ENCODE results near the gene ZNF444.
A peak's percentile ranks its signal among the peaks of the same experiment; 100 is the strongest.

The ZNF444 gene

DNA sequence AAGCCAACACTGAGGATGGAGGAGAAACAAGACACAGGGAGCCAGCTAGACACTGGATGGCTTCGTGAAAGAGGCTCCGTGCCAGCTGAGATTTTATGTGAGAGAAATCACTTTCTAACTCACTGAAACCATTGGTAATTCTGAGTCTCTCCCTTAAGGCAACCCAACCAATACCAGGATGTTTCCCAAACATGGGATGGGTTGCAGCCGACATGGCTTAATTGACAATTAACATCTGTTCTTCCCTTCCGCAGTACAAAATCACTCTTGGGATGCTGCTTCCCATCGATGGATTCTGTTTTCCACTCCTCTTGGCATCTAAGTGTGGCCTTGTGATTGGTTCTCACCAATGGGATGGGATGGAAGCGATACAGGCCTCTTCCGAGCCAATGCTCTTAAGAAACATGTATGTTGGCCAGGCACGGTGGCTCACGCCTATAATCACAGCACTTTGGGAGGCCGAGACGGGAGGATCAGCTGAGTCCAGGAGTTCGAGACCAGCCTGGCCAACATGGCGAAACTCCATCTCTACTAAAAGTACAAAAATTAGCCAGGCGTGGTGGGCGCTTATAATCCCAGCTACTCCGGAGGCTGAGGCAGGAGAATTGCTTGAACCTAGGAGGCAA lies 17.7 kb upstream of the ZNF444 start:
- no peak for DNase-seq

DNA sequence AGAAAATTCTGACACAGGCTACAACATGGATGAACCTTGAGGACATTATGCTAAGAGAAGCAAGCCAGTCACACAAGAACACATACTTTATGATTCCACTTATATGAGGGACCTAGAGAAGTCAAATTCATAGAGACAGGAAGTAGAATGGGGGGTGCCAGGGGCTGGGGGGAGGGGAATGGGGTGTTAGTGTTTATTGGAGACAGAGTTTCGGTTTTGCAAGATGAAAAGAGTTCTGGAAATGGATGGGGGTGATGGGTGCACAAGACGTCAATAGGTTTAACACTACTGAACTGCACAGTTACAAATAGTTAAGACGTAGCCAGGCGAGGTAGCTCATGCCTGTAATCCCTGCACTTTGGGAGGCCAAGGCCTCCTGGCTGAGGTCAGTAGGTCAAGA lies 16.5 kb upstream of the ZNF444 start:
- no peak for DNase-seq

GRCh38 chr19:56125806-56126590 lies 15.1 kb upstream of the ZNF444 start:
- peak; percentile 45 for DNase-seq

DNA sequence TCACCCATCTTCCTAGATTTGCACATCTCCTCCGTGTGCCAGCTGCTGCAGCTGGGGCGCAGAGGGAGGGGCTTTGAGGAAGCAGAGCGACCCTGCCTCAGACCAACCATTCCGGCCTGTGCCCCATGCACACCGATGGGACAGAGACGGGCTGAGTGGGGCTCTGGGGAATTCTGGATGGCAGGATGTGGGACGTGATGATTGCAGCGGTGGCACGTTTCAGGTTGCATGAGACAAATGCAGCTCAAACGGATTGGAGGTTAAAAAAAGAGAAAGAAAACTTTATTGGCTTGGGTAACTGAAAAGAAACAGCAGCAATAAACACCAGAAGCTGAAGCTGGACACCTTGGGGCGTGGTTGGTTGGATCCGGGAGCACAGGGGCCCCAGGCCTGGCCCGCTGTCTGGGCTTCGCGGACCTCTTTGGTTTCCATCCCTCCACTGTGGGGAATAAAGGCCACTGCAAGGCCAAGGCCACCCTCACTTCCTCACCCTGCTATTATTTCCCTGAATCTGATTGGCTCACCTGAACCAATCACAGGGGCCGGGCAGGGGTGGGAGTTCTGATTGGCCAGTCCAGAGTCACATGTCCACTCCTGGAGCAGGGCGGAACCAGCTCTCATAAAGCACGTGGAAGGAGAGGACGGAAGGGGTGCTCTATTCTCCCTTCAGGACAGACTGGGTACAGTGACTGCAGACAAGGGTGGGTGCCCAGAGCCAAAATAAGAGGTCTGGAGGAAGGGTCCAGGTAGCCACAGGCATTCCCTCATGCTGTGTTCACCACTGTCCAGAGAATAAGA lies 13.9 kb upstream of the ZNF444 start:
- DNase-seq: no peak

GRCh38 chr19:56130006-56130405 lies 11.1 kb upstream of the ZNF444 start:
- DNase-seq: no peak

- DNase-seq: no peak
Measured at GRCh38 chr19:56131651-56132050, 9.4 kb upstream of the ZNF444 start.

DNA sequence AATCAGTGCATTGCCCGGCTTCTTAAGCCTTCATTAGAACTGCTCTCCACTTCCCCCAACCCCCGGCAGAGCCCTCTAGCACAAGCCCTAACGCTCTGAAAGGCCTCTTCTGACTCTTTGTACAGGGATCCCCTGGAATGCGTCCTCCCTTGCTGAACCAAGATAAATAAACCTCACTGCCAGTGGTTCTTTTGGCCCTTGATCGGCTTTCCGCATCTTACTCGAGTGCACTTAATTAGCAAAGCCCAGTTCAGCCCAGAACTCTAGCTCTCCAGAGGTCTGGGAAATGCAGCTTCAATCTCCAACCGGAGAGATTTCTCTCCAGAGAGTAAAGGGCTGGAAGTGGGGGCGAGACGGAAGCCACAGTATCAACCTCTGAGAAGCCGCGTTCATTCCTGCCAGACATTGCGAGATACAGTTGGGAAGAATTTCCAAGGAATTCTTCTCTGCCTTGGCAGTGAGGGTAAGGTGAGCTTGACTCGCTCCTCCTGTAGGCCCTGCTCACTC lies 8.7 kb upstream of the ZNF444 start:
- no peak for DNase-seq

DNA sequence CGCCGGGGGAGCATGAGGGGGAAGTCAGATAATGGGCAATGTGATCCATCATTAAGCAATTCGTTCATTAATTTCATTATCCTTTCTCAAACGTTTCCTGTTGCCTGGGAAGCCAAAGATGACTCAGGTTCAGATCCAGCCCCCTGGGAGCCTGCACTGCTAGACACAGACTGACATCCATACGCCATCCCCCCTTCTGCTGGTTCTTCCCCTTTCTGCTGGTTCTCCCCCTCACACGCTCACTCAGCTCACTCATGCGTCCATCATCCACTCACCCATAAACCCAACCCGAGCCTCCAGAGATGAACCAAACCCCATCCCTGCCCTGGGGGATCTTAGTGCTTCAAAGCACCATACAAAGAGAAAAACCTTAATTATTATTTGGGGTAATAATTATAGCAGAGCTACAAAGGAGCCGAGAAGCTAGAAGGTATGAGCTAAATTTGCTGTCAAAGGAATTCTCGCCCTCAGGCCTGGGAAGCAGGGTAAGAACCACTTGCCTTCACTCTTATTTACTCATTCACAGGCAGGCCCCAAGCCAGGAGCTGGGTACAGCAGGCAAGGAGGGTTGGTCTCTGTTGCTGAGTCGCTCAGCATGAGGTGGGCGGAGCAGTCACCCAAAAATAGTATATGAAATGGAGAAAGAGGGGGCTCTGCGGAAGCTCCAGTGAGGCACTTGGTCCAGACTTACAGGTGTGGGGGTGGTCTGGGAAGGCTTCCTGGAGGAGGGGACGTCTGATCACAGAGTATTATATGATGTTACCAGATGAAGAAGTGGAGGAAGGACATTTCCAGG lies 7.0 kb upstream of the ZNF444 start:
- no peak for DNase-seq

- no peak for DNase-seq
Measured at GRCh38 chr19:56134654-56134921, 6.5 kb upstream of the ZNF444 start.

DNA sequence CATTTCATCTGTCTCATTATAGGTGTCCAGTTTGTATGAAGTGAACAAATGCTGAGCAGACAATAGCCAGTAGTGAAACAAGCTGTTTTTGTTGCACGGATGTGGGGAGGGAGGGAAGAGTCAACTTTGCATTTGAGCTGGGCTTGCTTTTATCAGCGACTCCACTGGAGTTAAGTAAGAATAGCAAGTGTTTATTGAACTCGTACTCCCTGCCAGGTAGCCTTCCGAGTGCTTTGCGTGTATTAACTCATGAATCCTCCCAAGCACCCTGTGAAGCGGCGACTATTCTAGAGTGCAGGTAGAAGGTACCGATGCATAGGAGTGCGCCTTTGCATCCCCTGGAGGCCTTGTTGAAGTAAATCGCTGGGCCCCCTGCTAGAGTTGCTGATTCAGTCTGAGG lies 4.7 kb upstream of the ZNF444 start:
- no peak for DNase-seq

GRCh38 chr19:56137405-56137804 lies 3.7 kb upstream of the ZNF444 start:
- no peak for DNase-seq

GRCh38 chr19:56138069-56138468 lies 3.0 kb upstream of the ZNF444 start:
- DNase-seq: no peak

DNA sequence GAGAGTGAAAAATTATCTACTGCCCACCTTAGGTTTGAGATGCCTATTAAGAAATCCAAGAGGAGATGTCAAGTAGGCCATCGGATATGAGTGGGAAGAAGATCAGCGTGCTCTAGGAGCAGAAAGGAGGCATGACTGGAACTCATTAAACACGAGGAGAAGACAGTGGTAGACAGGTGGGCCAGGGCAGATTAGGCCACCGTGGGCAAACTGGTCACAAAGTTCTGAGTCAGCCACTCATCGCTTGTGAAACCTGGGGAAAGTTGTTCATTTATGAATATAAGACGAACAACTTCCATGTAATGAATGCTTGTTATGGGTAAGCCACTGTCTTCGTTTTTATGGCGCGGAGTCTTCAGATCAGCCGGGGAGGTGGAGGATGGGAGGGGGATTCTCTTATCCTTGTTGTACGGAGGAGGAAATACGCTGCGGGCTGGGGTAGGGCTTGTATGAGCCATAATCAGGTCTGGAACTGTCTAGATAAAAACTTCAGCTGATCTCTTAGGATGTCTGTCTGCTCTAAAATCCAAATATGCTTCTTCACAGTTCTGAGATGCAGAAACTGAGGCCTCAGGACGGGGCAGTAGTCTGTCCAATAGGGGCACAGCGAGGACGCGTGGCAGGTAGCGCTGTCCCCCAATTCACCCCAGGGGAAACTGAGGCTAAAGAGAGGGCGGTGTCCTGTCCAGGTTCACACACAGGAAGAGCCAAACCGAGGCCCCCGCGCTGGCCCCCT lies 1.1 kb upstream of the ZNF444 start:
- DNase-seq: no peak

DNA sequence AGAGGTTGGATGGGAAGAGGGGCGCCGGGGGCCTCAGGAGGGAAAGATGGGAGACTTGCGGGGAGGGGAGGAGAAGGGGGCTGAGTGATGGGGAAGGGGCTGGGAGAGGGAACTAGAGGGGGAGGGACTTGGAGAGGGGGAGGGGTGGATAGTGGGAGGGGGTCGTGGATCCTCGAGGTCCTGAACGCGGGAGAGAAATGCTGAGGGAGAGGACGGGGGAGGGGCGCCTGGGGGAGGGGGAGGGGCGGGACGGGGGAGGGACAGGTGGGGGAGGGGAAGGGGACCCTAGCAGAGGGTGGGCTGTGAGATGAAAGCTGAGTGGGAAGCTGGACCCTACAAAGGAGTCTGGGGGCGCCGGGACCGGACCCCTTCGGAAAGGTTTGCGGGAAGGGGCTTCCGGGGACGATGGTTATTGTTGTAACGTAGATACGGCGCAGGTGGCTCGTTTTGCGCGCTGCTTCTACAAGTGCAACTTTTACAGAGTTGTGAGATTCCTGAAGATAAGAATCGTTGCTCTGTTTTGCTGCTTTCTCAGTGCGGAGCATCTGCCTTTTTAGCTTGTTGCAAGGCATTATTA lies 418 bp downstream of the ZNF444 start:
- DNase-seq: no peak

DNA sequence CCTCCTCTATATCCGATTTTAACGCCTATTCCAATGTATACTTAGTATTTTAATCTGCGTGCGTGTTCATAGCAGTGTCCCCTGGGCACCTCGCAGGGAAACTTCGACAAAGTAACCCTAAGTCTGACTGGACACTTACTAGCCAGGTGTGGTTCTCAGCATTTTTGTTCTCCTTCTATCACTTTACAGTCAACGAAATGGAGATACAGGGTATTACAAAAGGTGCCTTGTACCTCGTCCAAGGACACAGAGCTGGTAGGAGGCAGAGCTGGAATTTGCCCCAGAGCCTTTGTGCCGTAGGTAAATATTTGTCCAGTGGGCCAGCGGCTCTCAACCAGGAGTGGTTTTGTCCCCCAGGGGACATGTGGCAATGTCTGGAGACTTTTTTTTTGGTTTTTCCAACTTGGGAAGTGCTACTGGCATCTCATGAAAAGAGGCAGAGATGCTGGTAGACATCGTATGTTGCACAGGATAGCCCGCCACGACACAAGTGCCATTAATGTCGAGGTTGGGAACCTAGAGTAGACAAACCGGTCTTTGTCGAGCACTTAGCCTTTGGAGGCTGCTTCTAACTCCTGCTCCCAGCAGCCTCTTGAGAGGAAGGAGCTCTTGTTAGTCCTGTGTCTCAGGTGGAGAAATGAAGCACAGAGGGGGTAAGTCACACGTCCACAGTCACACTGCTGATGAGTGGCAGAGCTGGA lies 1.1 kb downstream of the ZNF444 start:
- DNase-seq: no peak

DNA sequence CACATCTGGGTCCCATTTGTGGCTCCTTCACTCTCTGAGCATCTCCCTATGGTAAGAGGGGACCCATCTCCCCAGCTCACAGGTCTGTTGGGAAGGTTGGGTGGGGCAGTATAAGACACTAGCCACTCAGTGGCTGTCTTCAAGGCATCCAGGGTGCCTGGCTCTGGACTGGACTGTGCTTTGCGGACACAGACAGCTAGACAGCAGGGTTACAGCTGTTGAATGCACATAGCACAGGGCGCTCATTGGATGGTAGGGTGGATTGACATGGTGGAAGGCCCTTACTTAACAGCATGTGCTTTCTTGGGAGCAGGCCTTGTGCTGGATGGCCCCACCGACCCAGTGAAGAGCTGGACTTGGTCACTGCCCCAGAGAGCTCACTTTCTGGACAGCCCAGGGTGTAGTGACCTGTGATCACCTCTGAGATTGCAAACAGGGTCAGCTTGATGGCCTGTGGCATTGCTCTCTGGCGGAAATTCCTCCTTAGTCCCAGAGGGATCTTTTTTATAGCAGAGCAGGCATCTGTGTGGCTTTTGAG lies 1.9 kb downstream of the ZNF444 start:
- DNase-seq: no peak

GRCh38 chr19:56144376-56144775 lies 3.3 kb downstream of the ZNF444 start:
- DNase-seq: no peak

- no peak for DNase-seq
Measured at GRCh38 chr19:56144831-56145230, 3.7 kb downstream of the ZNF444 start.

GRCh38 chr19:56145698-56146097 lies 4.6 kb downstream of the ZNF444 start:
- DNase-seq: no peak

DNA sequence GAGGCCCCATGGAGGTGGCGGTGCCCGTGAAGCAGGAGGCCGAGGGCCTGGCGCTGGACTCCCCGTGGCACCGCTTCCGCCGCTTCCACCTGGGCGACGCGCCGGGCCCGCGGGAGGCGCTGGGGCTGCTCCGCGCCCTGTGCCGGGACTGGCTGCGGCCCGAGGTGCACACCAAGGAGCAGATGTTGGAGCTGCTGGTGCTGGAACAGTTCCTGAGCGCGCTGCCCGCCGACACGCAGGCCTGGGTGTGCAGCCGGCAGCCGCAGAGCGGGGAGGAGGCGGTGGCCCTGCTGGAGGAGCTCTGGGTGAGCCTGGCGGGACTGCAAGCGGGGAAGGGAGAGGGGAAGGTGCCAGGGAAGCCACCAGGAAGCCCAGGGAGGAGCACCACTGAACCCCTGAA lies 5.8 kb downstream of the ZNF444 start:
- DNase-seq: no peak

DNA sequence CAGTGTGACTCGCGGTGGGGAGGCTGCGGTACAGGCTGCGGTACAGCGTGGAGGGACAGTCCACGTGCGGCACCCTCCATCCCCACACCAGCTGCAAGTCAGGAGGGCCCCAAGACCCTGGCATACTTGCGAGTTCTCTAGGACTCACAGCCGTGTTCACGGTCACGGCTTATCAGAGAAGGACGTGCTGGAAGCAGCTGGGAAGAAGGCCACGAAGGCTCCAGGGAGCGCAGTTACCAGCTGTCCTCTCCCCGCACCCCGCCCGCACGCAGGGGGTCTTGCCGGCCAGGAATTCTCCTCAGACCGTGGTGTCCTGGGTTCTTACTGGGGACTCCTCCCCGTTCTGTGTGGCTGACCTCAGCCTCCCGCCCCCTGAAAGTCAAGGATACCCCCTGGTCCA lies 6.2 kb downstream of the ZNF444 start:
- no peak for DNase-seq

All from NCI-H524 treated with DMSO at 0.1 percent for 48 hours (cell line).